ENCODE data around the gene SLCO4C1.

- TF ChIP-seq CTCF (IDR thresholded peaks at IDR 0.05) (no peak), RAD21 (IDR thresholded peaks at IDR 0.05; ENCODE audit: low read length) (no peak), ZBTB33 (IDR thresholded peaks at IDR 0.05; ENCODE audit: borderline replicate concordance, low read depth) (no peak), CHD2 (IDR thresholded peaks at IDR 0.05; ENCODE audit: low read length, partially characterized antibody) (no peak), USF1 (IDR thresholded peaks at IDR 0.05; ENCODE audit: borderline replicate concordance, low read depth) (no peak), POLR2AphosphoS5 (IDR thresholded peaks at IDR 0.05; ENCODE audit: low read depth, low read length) (no peak), TAF1 (IDR thresholded peaks at IDR 0.05; ENCODE audit: borderline replicate concordance, low read depth, low read length) (no peak), REST (IDR thresholded peaks at IDR 0.05; ENCODE audit: low read depth, low read length) (no peak), GATA2 (CRISPR knock-in tag; IDR thresholded peaks at IDR 0.05) (no peak), NFIC (IDR thresholded peaks at IDR 0.05; ENCODE audit: borderline replicate concordance) (no peak), EP300 (IDR thresholded peaks at IDR 0.05; ENCODE audit: borderline replicate concordance in 1 of 2, low read depth in 1 of 2, low read length in 1 of 2) (no peak)
These were observed 54.2 kb downstream of the SLCO4C1 start for GRCh38 chr5:102241809-102242421.

Measured in SK-N-SH (cell line).